AML-193 (cell line): ENCODE data around the gene RNF11.

ENCODE experiments used
- DNase-seq, 2 experiments: peaks; one replicate each; lab custom pipeline; 2025; lab: John Stamatoyannopoulos, UW

The RNF11 gene

DNA sequence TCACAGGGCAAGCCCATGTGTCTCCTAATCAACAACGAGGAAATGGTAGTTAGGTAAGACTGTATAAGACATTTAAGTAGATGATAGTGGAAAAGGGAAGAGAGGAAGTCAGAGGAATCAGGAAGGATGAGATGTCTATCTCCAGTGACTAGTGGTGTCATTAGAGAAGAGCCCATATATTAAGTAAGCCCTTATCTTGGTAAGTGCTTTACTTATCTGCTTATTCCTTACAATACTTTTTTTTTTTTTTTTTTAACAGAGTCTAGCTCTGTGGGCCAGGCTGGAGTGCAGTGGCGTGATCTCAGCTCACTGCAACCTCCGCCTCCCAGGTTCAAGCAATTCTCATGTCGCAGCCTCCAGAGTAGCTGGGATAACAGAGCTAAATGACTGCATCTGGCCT is 29.5 kb downstream of the RNF11 start:
- DNase-seq: peak; percentile 34 to 44

DNA sequence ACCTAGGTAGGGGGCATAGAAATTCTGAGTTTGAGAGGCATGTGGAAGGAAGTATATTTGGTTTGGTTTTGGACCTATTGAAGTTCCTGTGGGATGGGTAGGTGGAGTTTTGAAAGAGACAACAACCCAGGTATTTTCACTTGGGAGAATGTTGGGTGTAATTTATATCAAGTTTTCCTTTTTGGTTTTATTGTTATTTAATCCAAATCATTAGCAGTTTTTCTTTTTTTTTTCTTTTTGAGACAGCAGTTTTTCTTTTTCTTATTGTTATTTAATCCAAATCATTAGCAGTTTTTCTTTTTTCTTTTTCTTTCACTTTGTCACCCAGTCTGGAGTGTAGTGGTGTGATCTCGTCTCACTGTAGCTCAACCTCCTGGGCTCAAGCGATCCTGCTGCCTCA is 30.1 kb downstream of the RNF11 start:
- no peak for DNase-seq

DNA sequence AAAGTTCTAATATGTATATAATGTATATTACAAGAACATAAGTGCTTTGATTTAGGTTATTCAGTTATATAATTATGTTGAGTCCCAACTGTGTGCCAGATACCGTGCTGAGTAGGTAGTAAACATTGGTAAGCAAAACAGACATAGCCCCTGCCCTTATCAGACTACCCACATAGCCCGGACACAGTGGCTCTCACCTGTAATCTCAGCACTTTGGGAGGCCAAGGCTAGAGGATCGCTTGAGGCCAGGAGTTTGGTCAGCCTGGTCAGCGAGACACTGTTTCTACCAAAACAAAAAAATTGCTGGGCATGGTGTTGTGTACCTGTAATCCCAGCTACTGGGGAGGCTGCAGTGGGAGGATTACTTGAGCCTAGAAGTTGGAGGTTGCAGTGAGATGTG is 30.7 kb downstream of the RNF11 start:
- no peak for DNase-seq

DNA sequence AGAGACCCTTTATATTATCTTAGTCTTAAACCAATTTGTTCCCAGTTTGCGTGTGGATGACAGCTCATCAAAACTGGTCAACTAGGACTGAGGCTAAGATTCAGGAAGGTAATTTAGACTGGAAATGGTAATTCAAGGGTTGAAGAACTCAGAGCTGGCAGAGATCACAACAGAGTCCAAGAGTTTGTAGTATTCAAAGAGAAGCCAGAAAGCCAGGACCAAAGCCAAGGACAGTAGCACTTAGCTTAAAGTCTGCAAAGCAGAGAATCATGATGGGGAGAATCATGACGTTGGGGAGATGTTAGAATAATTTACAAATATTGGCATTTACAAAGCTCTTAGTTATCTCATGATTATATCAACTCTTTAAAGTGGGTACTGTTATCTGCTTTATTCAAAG is 32.6 kb downstream of the RNF11 start:
- DNase-seq: no peak

DNA sequence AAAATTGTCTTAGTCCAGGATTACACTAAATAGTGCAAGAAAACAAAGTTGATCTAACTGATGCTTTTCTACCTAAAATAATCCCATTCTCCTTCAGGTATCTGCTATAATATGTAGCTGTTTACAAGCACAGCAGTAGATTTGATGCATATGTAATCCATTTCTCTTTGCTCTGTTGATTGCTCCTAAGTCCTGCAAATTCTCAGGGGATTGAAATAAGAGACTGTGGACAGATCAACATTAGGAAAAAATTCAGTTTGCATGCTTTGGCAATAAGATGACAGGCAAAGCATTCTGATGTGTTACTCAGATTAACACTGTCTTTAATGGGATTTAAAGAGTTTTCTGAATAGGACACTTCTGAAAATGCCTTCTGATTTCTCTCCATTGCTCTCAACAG is 34.7 kb downstream of the RNF11 start:
- DNase-seq: no peak

DNA sequence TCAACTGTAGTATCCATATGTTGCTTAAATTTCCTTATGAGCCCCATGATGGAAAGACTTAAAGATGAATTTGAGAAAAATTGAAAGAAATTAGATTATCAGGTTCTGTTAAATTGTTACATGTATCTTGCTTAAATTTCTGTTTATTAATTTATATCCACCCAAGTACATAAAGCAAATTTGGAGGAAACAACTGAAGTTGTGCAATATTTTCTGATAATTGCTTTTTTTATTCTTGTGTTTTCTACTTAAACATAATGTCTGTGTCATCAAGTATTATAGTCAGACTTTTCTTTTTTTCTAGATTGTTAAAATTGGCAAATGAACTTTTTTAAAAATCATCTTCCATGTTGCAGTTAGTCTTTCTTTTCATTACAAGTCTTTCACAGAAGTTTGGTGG is 36.8 kb downstream of the RNF11 start:
- DNase-seq: no peak

DNA sequence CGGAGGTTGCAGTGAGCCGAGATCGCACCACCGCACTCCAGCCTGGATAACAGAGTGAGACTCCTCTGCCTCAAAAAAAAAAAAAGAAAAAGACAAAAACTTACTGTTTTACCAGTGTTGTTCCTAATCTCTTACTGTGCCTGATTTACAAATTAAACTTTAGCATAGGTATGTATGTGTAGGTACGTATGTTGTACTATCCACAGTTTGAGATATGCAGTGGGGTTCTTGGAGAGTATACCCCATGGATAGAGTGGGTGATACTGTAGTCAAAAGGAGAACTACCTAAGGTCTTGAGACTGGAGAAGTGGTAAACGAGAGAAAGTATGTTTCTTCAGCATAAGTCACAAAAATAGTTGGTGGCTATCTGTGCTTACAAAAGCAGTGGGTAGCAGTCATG is 38.6 kb downstream of the RNF11 start:
- DNase-seq: no peak

DNA sequence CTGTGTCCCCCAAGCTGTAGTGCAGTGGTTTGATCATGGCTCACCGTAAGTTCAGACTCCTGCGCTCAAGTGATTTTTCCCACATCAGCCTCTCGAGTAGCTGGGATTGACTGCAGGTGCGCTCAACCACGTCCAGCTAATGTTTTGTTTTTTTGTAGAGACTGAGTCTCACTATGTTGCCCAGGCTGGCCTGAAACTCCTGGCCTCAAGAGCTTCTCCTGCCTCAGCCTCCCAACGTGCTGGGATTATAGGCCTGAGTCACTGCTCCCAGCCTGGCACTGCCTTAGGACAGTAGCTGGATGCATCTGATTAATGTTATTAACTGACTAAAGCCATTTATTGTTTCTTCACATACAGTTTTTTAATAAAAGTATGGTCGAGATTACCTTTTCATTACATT is 40.2 kb downstream of the RNF11 start:
- no peak for DNase-seq

DNA sequence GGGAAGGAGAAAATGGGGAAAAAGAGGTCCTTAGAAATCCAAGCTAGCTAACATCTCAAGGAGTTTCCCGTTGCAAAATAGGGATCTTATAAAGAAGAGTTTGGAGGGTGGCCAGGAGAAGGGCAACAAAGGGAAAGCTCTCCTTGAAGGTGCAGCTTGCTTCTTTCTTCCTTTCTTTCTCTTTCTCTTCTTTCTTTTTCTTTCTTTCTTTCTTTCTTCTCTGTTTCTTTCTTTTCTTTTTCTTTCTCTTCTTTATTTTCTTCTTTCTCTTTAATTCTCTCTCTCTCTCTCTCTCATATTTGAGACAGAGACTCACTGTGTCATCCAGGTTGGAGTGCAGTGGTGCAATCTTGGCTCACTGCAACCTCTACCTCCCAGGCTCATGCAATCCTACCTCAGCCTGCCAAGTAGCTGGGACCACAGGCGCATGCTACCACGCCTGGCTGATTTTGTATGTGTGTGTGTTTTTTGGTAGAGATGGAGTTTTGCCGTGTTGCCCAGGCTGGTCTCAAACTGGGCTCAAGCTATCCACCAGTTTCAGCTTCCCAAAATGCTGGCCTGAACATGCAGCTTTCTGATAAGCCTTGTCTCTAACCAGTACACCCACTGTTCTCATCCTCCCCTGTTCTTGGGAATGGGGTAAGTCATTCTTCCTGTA is 44.4 kb downstream of the RNF11 start:
- DNase-seq: no peak

DNA sequence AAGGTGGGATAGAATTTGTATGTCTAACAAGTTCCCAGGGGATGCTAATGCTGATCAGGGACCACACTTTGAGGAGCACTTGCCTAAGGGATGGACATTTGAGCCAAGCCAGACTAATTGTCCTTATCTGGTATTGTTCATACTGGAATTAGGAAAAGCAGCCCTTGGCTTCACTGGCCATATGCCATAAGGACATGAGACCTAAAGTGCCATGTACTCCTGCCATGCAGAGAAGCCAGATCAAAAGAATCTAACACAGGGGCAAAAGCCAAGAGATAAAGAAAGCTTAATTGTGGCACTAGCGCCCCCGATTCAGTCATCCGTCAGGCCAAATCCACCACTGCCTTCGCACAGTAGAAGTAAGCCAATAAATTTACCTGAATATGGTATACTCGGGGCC is 45.7 kb downstream of the RNF11 start:
- DNase-seq: no peak

DNA sequence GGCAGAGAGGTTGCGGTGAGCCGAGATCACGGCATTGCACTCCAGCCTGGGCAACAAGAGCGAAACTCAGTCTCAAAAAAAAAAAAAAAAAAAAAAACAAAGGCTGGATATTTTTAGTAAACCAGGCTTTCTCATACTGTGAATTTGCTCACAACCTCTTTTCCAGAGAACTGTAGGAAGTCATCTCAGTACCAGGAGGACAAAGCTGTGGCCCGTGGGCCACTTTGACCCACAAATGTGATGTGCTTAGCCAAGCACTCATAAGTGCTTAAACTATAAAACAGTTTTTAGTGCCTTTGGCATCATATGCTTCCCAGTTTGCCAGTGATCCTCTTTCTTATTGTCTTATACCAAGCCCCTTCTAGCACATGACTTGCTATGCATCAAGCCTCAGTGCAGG is 46.5 kb downstream of the RNF11 start:
- DNase-seq: no peak

DNA sequence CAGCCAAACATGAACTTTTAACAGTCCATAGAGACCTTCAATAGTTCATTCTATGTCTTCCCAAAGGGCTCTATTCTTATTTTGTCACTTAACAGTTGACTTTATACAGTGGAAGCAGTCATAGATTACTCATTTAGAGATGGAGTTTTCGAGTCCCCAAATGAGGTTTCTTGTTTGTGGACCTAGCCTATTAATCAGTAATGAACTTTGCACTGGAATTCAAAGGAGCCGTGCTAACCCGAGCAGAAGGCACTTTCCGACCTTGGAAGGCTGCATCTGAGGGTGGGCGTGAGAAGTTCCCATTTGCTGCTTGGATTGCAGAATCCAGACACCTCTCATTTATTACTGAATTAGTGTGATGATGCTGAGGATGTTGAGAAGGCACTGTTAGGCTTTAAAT is 47.9 kb downstream of the RNF11 start:
- DNase-seq: no peak

DNA sequence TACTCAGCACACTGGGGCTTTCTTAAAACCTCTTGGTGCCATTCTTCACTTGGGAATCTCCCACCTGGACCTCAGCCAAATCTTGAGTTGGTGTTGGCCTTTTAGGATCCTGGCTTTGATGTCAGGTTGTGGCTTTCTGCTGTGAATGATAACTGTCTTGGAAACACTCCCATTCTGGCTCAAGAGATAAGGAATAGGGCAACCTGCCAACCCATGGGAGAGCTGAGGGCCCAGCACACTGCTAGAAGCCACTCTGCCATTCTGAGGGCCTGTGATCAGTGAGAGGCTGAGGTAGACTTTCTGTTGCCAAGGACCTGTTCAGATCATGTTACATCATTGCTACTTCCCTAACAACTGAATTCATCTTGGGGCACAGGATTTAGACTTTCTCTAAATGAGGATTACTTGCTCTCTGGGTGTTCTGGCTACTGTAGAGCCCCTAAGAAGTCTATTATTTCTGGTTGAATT is 48.4 kb downstream of the RNF11 start:
- DNase-seq: peak in 1 of 2 experiments; percentile 34

DNA sequence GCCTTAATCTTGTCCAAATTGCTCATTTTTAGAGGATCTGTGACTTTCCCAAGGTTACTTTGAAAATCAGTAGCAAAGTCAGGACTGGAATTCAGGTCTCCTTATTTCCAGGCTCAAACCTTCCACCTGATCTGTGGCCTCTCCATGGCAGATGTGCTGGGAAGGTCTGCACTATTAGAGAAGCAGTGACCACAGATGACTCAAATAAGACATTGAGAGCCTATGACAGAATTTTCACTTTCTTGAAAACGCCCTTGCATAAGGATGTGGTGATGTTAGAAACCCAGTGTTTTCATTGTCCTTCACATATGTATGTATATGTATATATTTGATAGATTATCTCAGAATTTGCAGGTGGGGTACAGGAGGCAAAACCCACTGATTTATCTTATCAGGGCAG is 49.0 kb downstream of the RNF11 start:
- no peak for DNase-seq

DNA sequence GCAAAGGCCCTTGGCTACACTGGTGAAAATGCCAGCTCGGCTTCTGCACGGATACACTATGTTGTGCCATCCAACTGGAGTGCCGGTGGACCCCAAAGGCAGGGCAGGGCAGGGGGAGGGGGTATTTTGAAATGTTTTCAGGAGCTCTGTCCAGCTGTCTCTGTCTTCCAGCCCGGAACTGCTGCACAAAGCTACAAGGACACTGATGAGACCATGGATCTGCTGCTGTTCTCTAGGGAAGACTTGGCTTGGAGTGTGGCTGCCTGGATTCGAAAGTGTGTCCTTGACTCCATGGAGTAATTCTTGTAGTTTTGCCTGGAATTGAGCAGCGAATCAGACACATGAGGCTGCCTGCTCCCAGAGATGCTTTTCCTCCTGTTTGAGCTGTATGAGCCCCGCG is 51.9 kb downstream of the RNF11 start:
- DNase-seq: no peak

DNA sequence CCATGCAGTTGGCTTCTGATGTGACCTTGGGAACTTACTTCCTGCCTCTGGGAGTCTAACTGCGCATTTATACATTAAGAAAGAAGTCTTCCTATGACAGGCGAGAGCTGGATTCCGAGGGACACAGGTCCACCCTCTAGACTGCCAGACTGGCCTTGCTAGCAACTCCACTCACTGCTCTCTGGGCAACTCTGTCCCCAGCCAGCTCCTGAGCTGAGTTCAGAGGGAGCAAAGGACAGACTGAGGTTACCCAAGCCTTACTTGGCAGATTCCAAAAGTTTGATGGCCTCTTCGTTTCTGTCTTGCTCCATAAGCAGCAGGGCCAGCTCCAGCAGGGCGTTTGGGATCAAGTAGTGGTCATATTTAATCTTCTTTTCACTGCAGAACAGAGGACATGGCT is 52.5 kb downstream of the RNF11 start:
- no peak for DNase-seq

DNA sequence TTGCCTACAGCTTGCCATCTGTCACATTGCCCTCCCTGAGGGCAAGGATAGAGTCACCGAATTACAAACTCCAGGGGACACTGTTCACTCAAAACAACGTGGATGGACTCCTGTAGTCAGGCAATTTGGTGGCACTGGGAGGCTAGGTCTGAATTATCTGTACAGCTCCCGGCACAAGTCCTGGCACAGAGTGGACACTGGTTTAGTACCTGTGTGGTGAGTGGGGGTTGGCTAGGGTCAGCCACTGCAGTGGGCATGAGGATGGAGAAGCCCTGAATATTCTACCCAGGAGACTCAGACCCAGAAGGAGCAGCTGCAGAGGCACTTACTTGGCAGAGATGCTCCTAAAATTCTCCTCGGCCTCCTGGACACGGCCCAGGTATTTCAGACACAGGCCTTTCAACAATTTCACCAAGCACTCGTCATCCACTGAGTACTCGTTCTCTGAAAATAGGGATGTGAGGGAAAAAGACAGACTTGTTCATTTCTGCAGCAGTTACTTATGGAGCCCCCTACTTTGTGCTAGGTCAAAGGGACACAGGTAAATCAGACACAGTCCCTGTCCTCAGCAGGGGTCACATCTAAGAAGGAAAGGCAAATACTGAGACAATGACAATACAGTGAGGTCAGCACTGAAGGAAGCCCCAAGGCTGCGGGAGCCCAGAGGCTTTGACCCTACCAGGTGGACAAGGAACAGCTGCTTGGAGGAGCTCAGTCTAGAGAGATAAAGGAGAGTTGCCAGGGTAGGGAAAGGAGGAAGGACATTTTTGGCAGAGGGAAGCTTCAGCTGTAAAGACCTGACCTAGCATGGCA is 53.8 kb downstream of the RNF11 start:
- DNase-seq: no peak

DNA sequence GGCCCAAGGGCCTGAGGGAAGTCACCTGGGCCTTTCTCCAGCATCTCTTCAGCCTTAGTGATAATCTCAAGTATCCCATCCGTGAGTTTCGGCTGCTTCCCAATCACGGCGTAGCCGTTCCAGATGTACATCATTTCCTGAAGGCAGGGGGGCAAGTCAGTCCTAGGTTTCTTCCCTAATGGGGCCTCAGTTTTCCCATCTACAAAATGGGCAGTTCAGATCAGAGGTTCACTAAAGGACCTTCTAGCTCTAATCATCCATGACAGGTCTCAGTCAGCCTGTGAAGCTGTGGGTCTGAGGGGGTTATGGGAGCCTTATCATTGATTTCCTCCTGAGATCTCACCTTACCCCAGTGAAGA is 54.4 kb downstream of the RNF11 start:
- no peak for DNase-seq

DNA sequence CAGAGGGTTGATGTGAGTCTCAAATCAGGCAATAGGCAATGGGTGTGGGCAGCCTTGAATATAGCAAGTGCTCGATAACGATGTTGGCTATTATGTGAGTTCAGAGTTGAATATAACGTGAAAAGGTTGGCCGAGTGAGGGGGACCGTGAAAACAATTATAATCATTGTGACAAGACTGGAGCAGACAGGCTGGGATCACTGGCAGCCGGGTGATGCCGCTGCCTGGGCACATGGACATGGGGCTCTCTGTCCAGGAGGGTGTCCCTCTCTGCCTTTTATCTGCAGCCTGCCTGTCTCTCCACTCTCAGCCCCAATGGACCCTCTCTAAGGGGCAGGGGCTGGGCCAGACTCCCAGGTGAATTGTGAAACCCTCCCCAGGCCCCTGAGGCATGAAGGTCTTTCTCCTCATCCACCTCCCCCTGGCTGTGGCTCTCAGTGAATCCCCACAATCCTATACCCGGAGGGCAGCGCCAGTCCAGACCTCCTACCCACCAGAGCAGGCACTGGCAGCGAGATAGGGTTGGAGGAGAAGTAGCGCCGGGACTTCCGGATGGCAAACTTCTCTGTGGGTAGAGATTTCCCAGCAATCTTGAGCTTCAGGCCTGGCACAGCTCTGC is 57.9 kb downstream of the RNF11 start:
- DNase-seq: no peak

DNA sequence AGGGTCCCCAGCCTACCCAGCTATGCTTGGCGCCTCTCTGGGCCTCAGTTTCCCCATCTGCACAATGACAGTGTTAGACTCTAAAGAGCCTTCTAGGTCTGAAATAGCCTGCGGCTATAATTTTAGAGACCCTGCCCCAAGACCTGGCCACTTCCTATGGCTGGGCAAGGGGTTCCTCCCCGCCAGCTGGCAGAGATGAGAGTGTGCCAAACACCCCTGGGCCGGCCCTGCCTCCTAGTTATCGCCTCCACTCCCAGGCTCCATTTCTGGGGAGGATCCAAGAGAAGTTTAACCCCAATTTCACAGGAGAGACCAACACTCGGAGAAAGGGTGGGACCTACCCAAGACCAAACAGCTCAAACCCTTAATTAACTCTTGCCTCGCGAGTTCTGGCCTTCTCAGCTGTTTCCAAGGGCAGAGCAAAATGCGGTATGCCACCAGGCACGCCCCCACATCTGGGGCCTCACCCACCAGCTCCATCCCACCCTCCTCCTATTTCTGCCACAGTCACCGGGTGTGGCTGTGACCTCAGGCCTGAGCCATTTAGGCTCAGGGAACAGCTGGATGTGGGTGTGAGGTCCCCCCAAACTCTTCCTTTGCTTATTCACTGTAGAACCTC is 58.6 kb downstream of the RNF11 start:
- DNase-seq: no peak

DNA sequence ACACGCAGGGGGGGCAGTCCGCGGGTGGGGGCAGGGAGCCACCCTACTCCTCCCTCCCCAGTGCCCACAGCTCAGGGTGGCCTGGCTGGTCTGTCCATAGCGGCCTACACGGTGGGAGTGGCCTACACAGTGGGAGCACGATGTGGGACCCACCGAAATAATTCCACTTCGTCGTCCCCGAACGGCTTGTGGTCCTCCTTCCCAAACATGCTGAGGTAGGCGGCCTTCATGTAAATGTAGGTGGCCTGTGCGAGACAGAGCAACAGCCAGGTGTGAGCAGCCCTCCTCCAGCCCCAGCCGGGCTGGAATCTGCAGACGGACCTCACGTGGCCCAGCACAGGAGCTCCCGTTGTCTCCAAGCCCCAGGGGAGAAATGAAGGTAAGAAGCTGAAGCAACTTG is 59.9 kb downstream of the RNF11 start:
- DNase-seq: no peak

DNA sequence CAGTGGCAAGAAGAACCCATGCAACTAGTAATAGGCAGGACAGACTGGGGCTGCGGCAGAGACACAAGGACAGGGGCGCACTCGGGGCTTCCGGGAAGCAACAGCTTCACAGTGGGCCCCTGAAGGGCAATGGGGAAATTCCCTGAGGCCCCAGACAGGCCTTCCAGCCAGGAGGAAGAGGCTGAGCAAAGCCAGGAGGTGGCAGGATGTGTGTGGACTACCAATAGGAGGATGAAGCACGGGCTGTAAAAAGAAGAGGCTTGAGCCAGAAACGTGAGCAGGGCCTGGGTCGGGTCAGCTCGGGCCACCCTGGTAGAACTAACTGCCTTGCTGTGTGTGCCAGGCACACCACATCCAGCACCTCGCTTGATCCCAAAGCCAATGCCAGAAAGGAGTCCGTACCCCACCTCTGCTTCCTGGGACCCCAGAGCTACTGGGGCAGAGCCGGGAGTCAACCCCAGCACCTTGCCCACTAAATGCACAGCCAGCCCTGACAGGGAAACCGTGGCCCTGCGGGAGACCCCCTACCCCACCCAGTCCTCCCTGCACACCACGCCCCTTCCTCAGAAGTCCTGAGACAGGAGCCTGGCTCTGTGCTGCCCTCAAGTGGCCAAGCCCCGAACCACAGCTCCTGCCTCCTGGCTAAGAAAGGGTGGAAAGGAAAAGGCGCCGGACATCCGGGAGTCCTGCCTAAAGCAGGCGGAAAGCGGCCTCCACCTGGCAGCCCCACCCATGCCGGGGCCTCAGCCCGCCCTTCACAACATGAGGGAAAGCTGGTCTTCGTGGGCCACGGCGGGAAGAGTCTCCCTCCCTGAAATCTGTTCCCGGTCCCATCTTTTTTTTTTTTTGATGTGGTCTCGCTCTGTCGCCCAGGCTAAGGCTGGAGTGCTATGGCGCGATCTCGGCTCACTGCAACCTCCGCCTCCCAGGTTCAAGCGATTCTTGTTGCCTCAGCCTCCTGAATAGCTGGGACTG is 60.6 kb downstream of the RNF11 start:
- peak; percentile 40 to 51 for DNase-seq
